GM10248 (cell line): Measurements from ENCODE around the gene GOLGA6L7.

Source experiments
- CTCF ChIA-PET: fragments of 300-600 bp; sonication (Branson Sonifier 250); formaldehyde crosslinking; extraction: SDS; loops from one replicate; lab custom pipeline; 2021; ENCODE audit warnings: antibody characterized with exemption; lab: Yijun Ruan, JAX
- POLR2A ChIA-PET: fragments of 350-650 bp; sonication (Branson Sonifier 250); formaldehyde crosslinking; extraction: SDS; loops from one replicate; lab custom pipeline; 2020; ENCODE audit warnings: antibody characterized with exemption; lab: Yijun Ruan, JAX
- DNase-seq: peaks from one replicate; pipeline ENCODE4 v3.0.0; 2012; ENCODE audit errors: extremely low spot score
- CTCF ChIP-seq: IDR thresholded peaks from 2 replicates; pipeline ENCODE4 v1.5.1; 2012; ENCODE audit warnings: mild to moderate bottlenecking, low read depth; ENCODE audit errors: extremely low read depth, missing control alignments, control extremely low read depth

The GOLGA6L7 gene

GRCh38 chr15:28876845-28877185 is 28.4 kb upstream of the GOLGA6L7 start:
- DNase-seq, result no peak
- CTCF ChIA-PET, result no interaction called here
- POLR2A ChIA-PET, result no interaction called here
- no peak for TF ChIP-seq CTCF

- no peak for DNase-seq
- TF ChIP-seq CTCF, result no peak
- CTCF ChIA-PET, result no interaction called here
- POLR2A ChIA-PET, result no interaction called here
Observed at GRCh38 chr15:28876131-28876844, 27.8 kb upstream of the GOLGA6L7 start.

GRCh38 chr15:28875461-28876000 is 27.1 kb upstream of the GOLGA6L7 start:
- DNase-seq, result no peak
- TF ChIP-seq CTCF, result no peak
- ChIA-PET POLR2A (no interaction called here), CTCF (no interaction called here)

- ChIA-PET CTCF (no interaction called here), POLR2A (no interaction called here)
- no peak for DNase-seq
- no peak for TF ChIP-seq CTCF
Observed at GRCh38 chr15:28873585-28874190, 25.2 kb upstream of the GOLGA6L7 start.

- TF ChIP-seq CTCF, result no peak
- no peak for DNase-seq
- ChIA-PET CTCF (no interaction called here), POLR2A (no interaction called here)
Observed at GRCh38 chr15:28873006-28873405, 24.6 kb upstream of the GOLGA6L7 start.

- ChIA-PET CTCF (no interaction called here), POLR2A (no interaction called here)
- DNase-seq, result no peak
- TF ChIP-seq CTCF, result no peak
Observed at GRCh38 chr15:28871168-28871567, 22.7 kb upstream of the GOLGA6L7 start.
